Neural crest cell (in vitro differentiated cells): ENCODE data around the gene SEPTIN1. TPM values are rescaled to one million over a fixed set of nuclear protein-coding genes. Genes with fewer than 3 reads are reported as not detected.

Experiments
- DNase-seq: peaks from one replicate; pipeline ENCODE4 v3.0.0; 2021; ENCODE audit warnings: low read depth, mixed read lengths, low spot score
- H3K27ac Mint-ChIP-seq: one replicate; pipeline ENCODE4 v1.8.0; 2021; ENCODE audit warnings: mild to moderate bottlenecking, mixed read lengths; ENCODE audit not compliant: unreplicated experiment
- H3K27me3 Mint-ChIP-seq: 2 replicates; pipeline ENCODE4 v1.8.0; 2021; ENCODE audit warnings: low read depth, mild to moderate bottlenecking, mixed read lengths
- H3K36me3 Mint-ChIP-seq: 2 replicates; pipeline ENCODE4 v1.8.0; 2021; ENCODE audit warnings: low read depth, mild to moderate bottlenecking, mixed read lengths
- H3K4me1 Mint-ChIP-seq: 2 replicates; pipeline ENCODE4 v1.8.0; 2021; ENCODE audit warnings: mixed read lengths
- H3K4me3 Mint-ChIP-seq: one replicate; pipeline ENCODE4 v1.8.0; 2021; ENCODE audit warnings: mild to moderate bottlenecking, mixed read lengths
- H3K9me3 Mint-ChIP-seq: 2 replicates; pipeline ENCODE4 v1.8.0; 2021; ENCODE audit warnings: mixed read lengths
- CTCF ChIP-seq: fragments of 200-600 bp; sonication (generic); conservative IDR thresholded peaks from 2 replicates; pipeline ENCODE4 v1.5.0; 2021; ENCODE audit warnings: antibody characterized with exemption, mild to moderate bottlenecking
- long read RNA-seq: library from polyadenylated mRNA; unstranded; transcript quantifications from one replicate; pipeline ENCODE4 v2.0.0, GENCODE V29; 2020
- total RNA-seq: library from RNA; stranded (reverse); gene quantifications from 2 replicates; pipeline ENCODE4 v1.2.1, GENCODE V29; 2021

Gene SEPTIN1
- 2.3 and 2.9 TPM in 2 replicates for total RNA-seq
- long read RNA-seq: 0 reads

- TF ChIP-seq CTCF: no peak
- no peak for DNase-seq
- Mint-ChIP-seq H3K27me3 (peaks cover 2% of the 10 kb centered on the region), H3K27ac (peak within 1 kb of the TSS; percentile 57), H3K4me3 (peak within 1 kb of the TSS; percentile 64), H3K36me3 (peaks cover 3% of the 10 kb centered on the region), H3K9me3 (no peaks in the 10 kb centered on the region), H3K4me1 (peaks cover 39% of the 10 kb centered on the region)
Observed at GRCh38 chr16:30382111-30382881, at the start of gene SEPTIN1. Gene SEPTIN1 (minus strand): TSS chr16:30382561. CDS start chr16:30382542, 19 bp downstream.

DNA sequence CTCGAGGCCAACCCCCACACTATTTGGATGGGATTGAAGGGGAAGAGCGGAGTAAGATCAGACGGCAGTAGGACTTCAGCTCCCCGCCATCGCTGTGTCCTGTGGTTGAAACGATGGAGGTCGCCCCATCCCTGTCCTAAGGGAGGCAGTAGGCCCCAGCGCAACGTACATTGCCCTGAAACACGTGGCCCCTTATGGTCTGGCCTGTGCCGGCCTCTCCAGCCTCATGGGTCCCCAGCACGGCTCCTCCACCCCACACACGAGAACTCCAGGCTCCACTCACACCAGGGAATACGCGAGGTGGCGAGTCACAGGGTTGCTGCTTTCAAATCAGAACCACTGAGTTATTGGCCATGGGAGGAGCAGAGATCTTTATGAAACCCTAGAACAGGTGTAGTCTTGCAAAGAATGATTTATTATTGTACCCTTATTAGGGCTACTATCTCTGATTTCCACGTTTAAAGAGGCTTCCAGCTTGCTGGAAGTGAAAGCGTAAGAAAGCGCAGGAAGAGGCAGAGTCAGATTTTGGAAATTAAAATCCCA is 48.1 kb upstream of the SEPTIN1 start:
- Mint-ChIP-seq H3K4me3 (no peak overlapping the region), H3K4me1 (peaks cover 24% of the 10 kb centered on the region), H3K27ac (no peak overlapping the region), H3K9me3 (no peaks in the 10 kb centered on the region), H3K36me3 (peaks cover 12% of the 10 kb centered on the region), H3K27me3 (peaks cover 6% of the 10 kb centered on the region)
- no peak for DNase-seq
- peak; percentile 43 for TF ChIP-seq CTCF

- Mint-ChIP-seq H3K27me3 (peaks cover 3% of the 10 kb centered on the region), H3K4me1 (peaks cover 24% of the 10 kb centered on the region), H3K27ac (peak within 1 kb of the TSS; percentile 57), H3K9me3 (no peaks in the 10 kb centered on the region), H3K4me3 (no peak within 1 kb of the TSS), H3K36me3 (peaks cover 12% of the 10 kb centered on the region)
- TF ChIP-seq CTCF: peak; percentile 90
- DNase-seq: peak; percentile 88
Observed at GRCh38 chr16:30429678-30430427, 47.5 kb upstream of the SEPTIN1 start, which contains the start of gene DCTPP1. Gene DCTPP1 (minus strand): TSS chr16:30430030. CDS start chr16:30429980, 50 bp downstream.

DNA sequence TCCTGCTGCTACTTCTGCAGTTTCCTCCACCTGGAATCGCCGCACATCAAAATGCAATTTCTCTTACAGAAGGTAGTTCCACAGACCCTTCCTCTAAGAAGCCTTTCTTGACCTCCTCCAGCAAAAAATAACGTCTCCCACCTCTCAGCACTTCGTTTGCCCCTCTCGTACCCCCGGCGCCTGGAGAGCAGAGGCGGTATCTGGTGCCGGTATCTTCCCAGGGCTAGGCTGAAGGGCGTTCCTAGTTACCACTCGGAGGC is 47.0 kb upstream of the SEPTIN1 start:
- H3K27ac Mint-ChIP-seq: peak overlapping the region; percentile 55
- peaks cover 12% of the 10 kb centered on the region for H3K36me3 Mint-ChIP-seq
- H3K4me1 Mint-ChIP-seq: peaks cover 24% of the 10 kb centered on the region

GRCh38 chr16:30428055-30428454 is 45.7 kb upstream of the SEPTIN1 start:
- H3K4me3 Mint-ChIP-seq: no peak overlapping the region
- H3K36me3 Mint-ChIP-seq: peaks cover 15% of the 10 kb centered on the region
- peaks cover 24% of the 10 kb centered on the region for H3K4me1 Mint-ChIP-seq
- no peak for DNase-seq
- H3K9me3 Mint-ChIP-seq: no peaks in the 10 kb centered on the region
- TF ChIP-seq CTCF: no peak
- H3K27ac Mint-ChIP-seq: peak overlapping the region; percentile 62
- H3K27me3 Mint-ChIP-seq: no peaks in the 10 kb centered on the region

More for the DNA sequence above, 47.0 kb upstream of the SEPTIN1 start:
- Mint-ChIP-seq H3K27me3 (no peaks in the 10 kb centered on the region), H3K4me3 (no peak overlapping the region), H3K9me3 (no peaks in the 10 kb centered on the region)
- DNase-seq: no peak
- TF ChIP-seq CTCF: no peak
